Activated T-cell treated with anti-CD3 and anti-CD28 coated beads, Interleukin-2, amount 50 U/mL, for 72 hours (primary cell): ENCODE data around the gene NTN3. TPM values are rescaled to one million over a fixed set of nuclear protein-coding genes. Genes with fewer than 3 reads are reported as not detected.
"Not testable (repeated sequence)": the region's sequence is repeated elsewhere in the genome, so short reads cannot be mapped to it uniquely, and the experiment has no call there.

Experiments
- ATAC-seq, 2 donors: fragments of 150-1000 bp; cut with Tn5 transposase; replicated peaks in 1 of 2; 2 replicates each; pipeline ENCODE4 v1.10.0; 2021; ENCODE audit warnings: moderate library complexity in 2 of 2, mild to moderate bottlenecking in 1 of 2
- DNase-seq, 2 donors: peaks; one replicate each; pipeline ENCODE4 v3.0.0; 2021 to 2022; ENCODE audit warnings: mixed read lengths in 1 of 2
- H3K27ac Mint-ChIP-seq: one replicate; pipeline ENCODE4 v1.8.0; 2022; ENCODE audit warnings: mild to moderate bottlenecking, moderate library complexity, mixed read lengths
- H3K27me3 Mint-ChIP-seq: one replicate; pipeline ENCODE4 v1.8.0; 2022; ENCODE audit warnings: low read depth, mixed read lengths
- H3K36me3 Mint-ChIP-seq, 2 donors: one replicate each; pipeline ENCODE4 v1.8.0; 2022; ENCODE audit warnings: mixed read lengths in 2 of 2, mild to moderate bottlenecking in 1 of 2; ENCODE audit not compliant: insufficient read depth in 2 of 2
- H3K4me1 Mint-ChIP-seq: one replicate; pipeline ENCODE4 v1.8.0; 2022; ENCODE audit warnings: low read depth, mixed read lengths
- H3K4me3 Mint-ChIP-seq, 2 donors: one replicate each; pipeline ENCODE4 v1.8.0; 2022; ENCODE audit warnings: mild to moderate bottlenecking in 2 of 2, mixed read lengths in 2 of 2, moderate library complexity in 2 of 2
- H3K9me3 Mint-ChIP-seq, 2 donors: one replicate each; pipeline ENCODE4 v1.8.0; 2022; ENCODE audit warnings: mixed read lengths in 2 of 2
- total RNA-seq, 2 donors: library from RNA; stranded (reverse); gene quantifications; one replicate each; pipeline ENCODE4 v1.2.3, GENCODE V29; 2022

Gene NTN3
- total RNA-seq, 2 donors from 2014 or later = not detected

DNA sequence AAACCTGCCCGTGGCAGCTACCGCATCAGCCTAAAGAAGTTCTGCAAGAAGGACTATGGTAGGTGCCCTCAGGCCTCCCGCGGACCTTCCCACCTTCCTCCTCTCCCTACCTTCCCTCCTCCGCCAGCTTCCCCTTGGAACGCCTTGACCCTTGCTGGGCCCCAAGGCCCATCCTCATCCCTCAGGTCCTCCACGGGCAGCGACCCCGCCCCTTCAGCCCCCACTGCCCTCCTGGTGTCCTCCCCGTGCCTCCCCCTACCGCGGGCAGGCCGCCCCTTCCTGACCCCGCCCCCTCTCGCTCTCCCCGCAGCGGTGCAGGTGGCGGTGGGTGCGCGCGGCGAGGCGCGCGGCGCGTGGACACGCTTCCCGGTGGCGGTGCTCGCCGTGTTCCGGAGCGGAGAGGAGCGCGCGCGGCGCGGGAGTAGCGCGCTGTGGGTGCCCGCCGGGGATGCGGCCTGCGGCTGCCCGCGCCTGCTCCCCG lies 2.4 kb downstream of the NTN3 start:
- Mint-ChIP-seq H3K4me3 (peak overlapping the region; percentile 64 to 71), H3K27ac (no peak overlapping the region), H3K36me3 (no peaks in the 10 kb centered on the region), H3K27me3 (peaks cover 22% of the 10 kb centered on the region), H3K9me3 (no peaks in the 10 kb centered on the region), H3K4me1 (peaks cover 21% of the 10 kb centered on the region)
- ATAC-seq = peak; percentile 2 to 3
- peak in 1 of 2 donors; percentile 32 for DNase-seq

DNA sequence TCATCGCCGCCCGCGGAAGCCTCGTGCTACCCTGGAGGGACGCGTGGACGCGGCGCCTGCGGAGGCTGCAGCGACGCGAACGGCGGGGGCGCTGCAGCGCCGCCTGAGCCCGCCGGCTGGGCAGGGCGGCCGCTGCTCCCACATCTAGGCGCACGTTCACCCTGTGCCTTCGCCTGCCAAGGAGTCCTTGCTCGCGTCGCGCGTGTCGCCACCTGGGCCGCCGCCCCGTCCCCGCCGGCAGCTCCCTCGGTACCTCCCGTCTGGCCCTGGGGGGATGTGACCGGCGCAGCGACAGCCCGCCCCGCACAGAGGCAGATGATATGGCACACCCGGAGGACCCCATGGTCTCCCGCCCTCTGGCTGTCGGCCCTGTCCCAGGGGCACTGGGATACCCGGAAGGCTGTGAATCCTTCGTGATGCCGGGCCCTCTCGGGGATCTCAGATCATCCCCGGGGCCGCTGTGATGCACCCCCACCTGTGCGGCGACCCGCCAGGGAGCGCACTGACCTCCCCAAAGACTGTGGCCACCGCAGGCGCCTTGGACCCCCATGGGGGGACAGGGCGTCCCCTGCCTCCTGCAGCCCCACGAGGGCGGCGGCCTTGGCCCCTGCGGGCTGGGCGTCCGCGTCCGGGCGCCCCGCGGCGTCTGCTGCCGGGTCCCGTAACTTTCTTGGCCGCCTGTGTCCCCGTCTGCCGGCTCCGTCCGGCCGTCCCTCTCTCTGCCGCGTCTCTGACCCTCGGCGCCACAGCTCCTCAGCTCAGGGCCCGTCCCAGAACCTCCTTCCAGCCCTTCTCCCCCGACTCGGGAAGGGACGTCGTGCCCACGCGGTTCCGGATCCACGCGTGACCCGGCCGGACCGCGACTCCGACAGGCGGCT lies 3.1 kb downstream of the NTN3 start:
- Mint-ChIP-seq H3K9me3 (no peaks in the 10 kb centered on the region), H3K27me3 (peaks cover 19% of the 10 kb centered on the region), H3K4me1 (peaks cover 21% of the 10 kb centered on the region), H3K4me3 (peak overlapping the region; percentile 82 to 84), H3K27ac (no peak overlapping the region), H3K36me3 (no peaks in the 10 kb centered on the region)
- peak; percentile 63 to 69 for DNase-seq
- ATAC-seq = peak; percentile 65 to 74

GRCh38 chr16:2474877-2475412 lies 3.8 kb downstream of the NTN3 start, which contains the start of gene TBC1D24:
TBC1D24 (plus strand) TSS chr16:2475127; CDS start chr16:2496149, 21,022 bp downstream.
- H3K36me3 Mint-ChIP-seq = no peaks in the 10 kb centered on the region
- ATAC-seq = peak; percentile 73 to 77
- peaks cover 14% of the 10 kb centered on the region for H3K27me3 Mint-ChIP-seq
- DNase-seq = peak; percentile 88 to 93
- H3K27ac Mint-ChIP-seq = no peak within 1 kb of the TSS
- peaks cover 21% of the 10 kb centered on the region for H3K4me1 Mint-ChIP-seq
- peak within 1 kb of the TSS; percentile 82 to 84 for H3K4me3 Mint-ChIP-seq
- no peaks in the 10 kb centered on the region for H3K9me3 Mint-ChIP-seq

DNA sequence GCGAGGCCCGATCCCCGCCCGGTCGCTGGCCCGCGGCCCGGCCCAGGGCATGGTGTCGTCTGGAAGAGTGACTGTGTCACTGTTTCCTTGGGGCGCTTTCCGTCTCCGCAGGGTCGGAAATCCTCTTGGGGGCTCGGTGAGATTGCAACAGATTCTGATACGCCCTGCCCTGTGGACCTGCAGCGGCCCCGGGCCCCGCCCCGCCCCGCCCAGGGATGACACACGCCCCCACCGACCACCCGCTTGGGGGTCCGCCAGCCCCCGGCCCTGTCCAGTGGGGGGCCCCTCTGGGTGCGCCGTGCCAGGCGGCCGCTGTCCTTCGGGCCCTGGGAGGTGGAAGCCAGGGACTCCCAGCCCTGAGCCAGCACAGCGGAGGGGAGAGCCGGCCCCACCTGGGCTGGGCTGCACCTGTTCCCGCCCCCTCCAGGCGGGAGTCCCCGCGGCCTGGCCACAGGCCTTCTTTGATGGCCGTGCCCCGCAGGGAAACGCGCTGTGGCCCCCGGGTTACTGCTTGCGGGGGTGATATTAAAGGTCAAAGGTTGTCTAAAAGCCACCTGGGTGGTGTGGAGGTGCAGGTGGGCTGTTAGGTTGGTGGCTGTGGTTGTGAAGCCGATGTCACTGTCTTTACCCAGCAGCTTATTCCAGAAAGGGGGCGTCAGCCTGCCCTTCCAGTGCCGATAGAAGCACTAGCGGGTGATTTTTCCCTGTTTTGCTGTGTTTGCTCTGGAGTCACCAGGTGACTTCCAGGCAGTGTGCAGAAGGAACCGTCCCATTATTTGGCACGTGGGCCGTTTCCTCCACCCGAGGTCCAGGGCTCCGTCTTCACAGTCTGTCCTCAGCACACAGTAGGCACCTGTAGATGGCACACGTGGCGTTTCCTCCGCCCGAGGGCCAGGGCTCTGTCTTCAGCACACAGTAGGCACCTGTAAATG lies 4.6 kb downstream of the NTN3 start:
- Mint-ChIP-seq H3K9me3 (no peaks in the 10 kb centered on the region), H3K27ac (no peak overlapping the region), H3K36me3 (no peaks in the 10 kb centered on the region), H3K27me3 (peaks cover 7% of the 10 kb centered on the region), H3K4me3 (peak overlapping the region; percentile 70), H3K4me1 (peaks cover 21% of the 10 kb centered on the region)
- DNase-seq = peak; percentile 35 to 39
- peak; percentile 39 to 44 for ATAC-seq

GRCh38 chr16:2476345-2476720 lies 5.2 kb downstream of the NTN3 start:
- H3K27ac Mint-ChIP-seq = no peak overlapping the region
- H3K9me3 Mint-ChIP-seq = no peaks in the 10 kb centered on the region
- no peaks in the 10 kb centered on the region for H3K36me3 Mint-ChIP-seq
- peak overlapping the region; percentile 70 for H3K4me3 Mint-ChIP-seq
- peaks cover 7% of the 10 kb centered on the region for H3K27me3 Mint-ChIP-seq
- DNase-seq (no peak), ATAC-seq (no peak)
- H3K4me1 Mint-ChIP-seq = peaks cover 21% of the 10 kb centered on the region

GRCh38 chr16:2476741-2477140 lies 5.6 kb downstream of the NTN3 start:
- Mint-ChIP-seq H3K27me3 (peaks cover 7% of the 10 kb centered on the region), H3K4me3 (peak overlapping the region; percentile 70), H3K9me3 (no peaks in the 10 kb centered on the region), H3K27ac (peak overlapping the region; percentile 51), H3K36me3 (no peaks in the 10 kb centered on the region), H3K4me1 (peaks cover 21% of the 10 kb centered on the region)
- DNase-seq = no peak
- no peak for ATAC-seq

DNA sequence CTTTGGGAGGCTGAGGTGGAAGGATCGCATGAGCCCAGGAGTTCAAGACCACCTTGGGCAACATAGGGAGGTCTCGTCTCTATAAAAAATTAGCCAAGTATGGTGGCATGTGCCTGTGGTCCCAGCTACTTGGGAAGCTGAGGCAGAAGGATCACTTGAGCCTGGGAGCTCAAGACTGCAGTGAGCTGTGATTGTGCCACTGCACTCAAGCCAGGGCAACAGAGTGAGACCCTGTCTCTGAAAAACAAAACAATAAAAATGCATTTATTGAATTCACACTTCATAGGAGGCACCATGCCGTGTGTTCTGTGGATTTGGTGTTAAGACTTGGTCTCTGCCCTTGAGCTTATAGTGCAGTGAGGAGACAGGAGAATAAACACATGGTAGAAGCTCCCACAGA lies 6.2 kb downstream of the NTN3 start:
- no peak for DNase-seq
- Mint-ChIP-seq H3K36me3 (no peaks in the 10 kb centered on the region), H3K4me3 (no peak overlapping the region), H3K9me3 (no peaks in the 10 kb centered on the region), H3K27me3 (peaks cover 7% of the 10 kb centered on the region), H3K27ac (no peak overlapping the region), H3K4me1 (peaks cover 21% of the 10 kb centered on the region)
- ATAC-seq = no peak

DNA sequence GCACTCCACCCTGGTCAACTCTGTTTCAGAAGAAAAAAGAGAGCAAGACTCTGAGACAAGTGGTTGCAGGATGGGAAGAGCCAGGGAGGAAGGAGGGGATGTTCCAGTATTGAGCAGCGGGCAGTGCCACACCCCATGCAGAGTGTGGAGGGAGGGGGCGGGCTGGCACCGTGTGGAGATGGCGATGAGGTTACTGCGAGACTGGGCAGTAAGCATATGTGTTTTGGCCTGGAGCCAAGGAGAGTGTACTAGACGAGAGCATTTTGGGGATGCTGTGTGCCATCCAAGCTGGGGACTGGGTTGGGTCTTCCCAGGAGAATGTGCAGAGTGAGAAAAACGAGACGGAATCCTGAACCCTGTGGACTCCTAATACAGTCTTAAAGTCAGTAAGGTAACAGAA lies 7.2 kb downstream of the NTN3 start:
- H3K4me3 Mint-ChIP-seq = no peak overlapping the region
- no peak for ATAC-seq

DNA sequence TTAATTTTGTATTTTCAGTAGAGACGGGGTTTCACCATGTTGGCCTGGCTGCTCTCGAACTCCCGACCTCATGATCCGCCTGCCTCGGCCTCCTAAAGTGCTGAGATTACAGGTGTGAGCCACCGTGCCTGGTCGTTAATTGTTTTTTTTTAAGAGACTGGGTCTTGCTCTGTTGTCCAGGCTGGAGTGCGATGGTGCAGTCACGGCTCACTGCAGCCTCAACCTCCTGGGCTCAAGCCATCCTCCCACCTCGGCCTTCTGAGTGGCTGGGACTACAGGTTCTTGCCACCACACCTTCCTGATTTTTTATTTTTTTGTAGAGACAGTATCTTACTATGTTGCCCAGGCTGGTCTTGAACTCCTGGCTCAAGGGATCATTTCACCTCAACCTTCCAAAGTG lies 8.9 kb downstream of the NTN3 start:
- H3K27ac Mint-ChIP-seq, H3K4me3 Mint-ChIP-seq, H3K36me3 Mint-ChIP-seq, ATAC-seq, H3K27me3 Mint-ChIP-seq, H3K9me3 Mint-ChIP-seq, DNase-seq: not testable (repeated sequence)
- H3K4me1 Mint-ChIP-seq = peaks cover 13% of the 10 kb centered on the region

More for the DNA sequence above, 7.2 kb downstream of the NTN3 start:
- no peaks in the 10 kb centered on the region for H3K36me3 Mint-ChIP-seq
- peaks cover under 1% of the 10 kb centered on the region for H3K27me3 Mint-ChIP-seq
- peaks cover 15% of the 10 kb centered on the region for H3K4me1 Mint-ChIP-seq
- no peak overlapping the region for H3K27ac Mint-ChIP-seq
- no peak for DNase-seq
- no peaks in the 10 kb centered on the region for H3K9me3 Mint-ChIP-seq

- H3K36me3 Mint-ChIP-seq = no peaks in the 10 kb centered on the region
Measured at GRCh38 chr16:2480948-2481347, 9.9 kb downstream of the NTN3 start.

DNA sequence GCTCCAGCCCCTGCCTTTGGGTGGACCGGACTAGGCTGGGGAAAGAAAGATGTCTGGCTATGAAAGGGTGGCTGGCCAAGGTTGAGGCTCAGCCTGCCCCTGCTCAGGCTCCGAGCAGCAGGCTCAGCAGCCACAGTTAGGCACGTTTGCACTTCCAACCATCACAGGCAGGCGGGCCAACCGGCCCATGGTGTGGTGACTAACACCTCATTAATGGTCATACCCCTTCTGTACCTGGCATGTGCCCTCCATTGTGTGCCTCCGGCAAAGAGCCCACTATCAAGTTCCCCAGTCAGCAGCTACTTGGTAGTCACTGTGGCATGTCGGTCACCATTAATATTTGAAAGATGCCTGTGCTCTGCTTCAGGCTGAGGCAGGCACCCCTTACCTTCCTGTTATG lies 10.6 kb downstream of the NTN3 start:
- no peak overlapping the region for H3K27ac Mint-ChIP-seq
- H3K36me3 Mint-ChIP-seq = no peaks in the 10 kb centered on the region
- H3K27me3 Mint-ChIP-seq = no peaks in the 10 kb centered on the region
- no peak for DNase-seq
- no peaks in the 10 kb centered on the region for H3K9me3 Mint-ChIP-seq
- H3K4me1 Mint-ChIP-seq = peaks cover 9% of the 10 kb centered on the region
- no peak for ATAC-seq
- no peak overlapping the region for H3K4me3 Mint-ChIP-seq

More at GRCh38 chr16:2480948-2481347, 9.9 kb downstream of the NTN3 start:
- no peak for DNase-seq
- Mint-ChIP-seq H3K27me3 (no peaks in the 10 kb centered on the region), H3K4me3 (no peak overlapping the region), H3K27ac (no peak overlapping the region), H3K4me1 (peaks cover 11% of the 10 kb centered on the region), H3K9me3 (no peaks in the 10 kb centered on the region)
- ATAC-seq = no peak

DNA sequence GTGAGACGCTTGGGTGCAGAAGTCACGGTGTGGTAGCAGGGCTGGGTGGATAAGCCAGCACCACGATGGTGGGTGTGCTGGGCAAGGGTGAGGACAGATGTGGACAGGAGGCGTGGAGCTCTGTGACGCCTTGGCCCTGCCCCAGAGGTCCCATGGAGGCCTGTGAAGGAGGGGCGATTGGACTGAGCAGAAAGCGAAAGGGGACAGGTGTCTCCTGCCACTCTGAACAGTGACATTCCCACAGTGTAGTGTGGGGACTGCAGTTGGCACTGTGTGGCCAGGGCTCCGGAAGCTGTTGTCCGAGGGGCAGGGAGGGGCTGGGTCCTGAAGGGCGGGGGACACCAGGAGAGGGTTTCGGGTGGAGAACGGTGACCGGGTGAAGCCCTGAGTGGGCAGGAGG lies 11.2 kb downstream of the NTN3 start:
- Mint-ChIP-seq H3K36me3 (no peaks in the 10 kb centered on the region), H3K27me3 (no peaks in the 10 kb centered on the region), H3K4me1 (peaks cover 11% of the 10 kb centered on the region), H3K4me3 (no peak overlapping the region), H3K27ac (no peak overlapping the region), H3K9me3 (no peaks in the 10 kb centered on the region)
- DNase-seq = no peak
- ATAC-seq = no peak
